Measurements from ENCODE around the gene APP.
A peak's percentile ranks its signal among the peaks of the same experiment; 100 is the strongest.

DNA sequence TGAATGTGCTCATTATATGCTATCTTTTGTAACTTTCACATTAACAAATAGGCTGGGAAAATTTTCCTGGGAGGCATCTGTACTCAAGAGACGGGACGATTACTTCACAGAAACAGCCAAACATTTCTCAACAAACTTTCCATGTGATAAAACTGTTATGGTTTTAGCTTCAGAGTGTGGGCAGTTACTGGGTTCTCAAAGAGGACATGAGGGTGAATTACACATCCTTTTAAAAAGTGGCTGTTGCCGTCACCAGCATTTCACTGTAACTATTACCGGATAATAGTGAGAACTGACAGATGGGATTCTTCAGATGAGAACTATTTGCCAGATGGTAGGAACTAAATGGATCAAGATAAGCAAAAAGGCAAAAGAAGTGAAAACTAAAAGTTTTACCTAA lies 109.1 kb downstream of the APP start:
- TF ChIP-seq POLR2AphosphoS5 (IDR thresholded peaks at IDR 0.05) (peak in 1 of 3 donors; percentile 6), POLR2A (IDR thresholded peaks at IDR 0.05) (no peak)
- TF ChIP-seq, protein P1, sequence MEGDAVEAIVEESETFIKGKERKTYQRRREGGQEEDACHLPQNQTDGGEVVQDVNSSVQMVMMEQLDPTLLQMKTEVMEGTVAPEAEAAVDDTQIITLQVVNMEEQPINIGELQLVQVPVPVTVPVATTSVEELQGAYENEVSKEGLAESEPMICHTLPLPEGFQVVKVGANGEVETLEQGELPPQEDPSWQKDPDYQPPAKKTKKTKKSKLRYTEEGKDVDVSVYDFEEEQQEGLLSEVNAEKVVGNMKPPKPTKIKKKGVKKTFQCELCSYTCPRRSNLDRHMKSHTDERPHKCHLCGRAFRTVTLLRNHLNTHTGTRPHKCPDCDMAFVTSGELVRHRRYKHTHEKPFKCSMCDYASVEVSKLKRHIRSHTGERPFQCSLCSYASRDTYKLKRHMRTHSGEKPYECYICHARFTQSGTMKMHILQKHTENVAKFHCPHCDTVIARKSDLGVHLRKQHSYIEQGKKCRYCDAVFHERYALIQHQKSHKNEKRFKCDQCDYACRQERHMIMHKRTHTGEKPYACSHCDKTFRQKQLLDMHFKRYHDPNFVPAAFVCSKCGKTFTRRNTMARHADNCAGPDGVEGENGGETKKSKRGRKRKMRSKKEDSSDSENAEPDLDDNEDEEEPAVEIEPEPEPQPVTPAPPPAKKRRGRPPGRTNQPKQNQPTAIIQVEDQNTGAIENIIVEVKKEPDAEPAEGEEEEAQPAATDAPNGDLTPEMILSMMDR (IDR thresholded peaks at IDR 0.05): no peak
